Hepatocyte (in vitro differentiated cells): Measurements from ENCODE around the gene ZNF3. TPM values are rescaled to one million over a fixed set of nuclear protein-coding genes. Genes with fewer than 3 reads are reported as not detected.

Source experiments
- DNase-seq: peaks from one replicate; pipeline ENCODE4 v3.0.0-alpha.2; 2016; ENCODE audit warnings: low spot score
- H2AFZ ChIP-seq: fragments of 200-600 bp; sonication (generic); 2 replicates; pipeline ENCODE4 v1.6.0; 2016; ENCODE audit warnings: antibody characterized with exemption, mild to moderate bottlenecking
- H3K27ac ChIP-seq: fragments of 200-600 bp; sonication (generic); 2 replicates; pipeline ENCODE4 v1.5.1; 2016; ENCODE audit warnings: mild to moderate bottlenecking
- H3K27me3 ChIP-seq: fragments of 200-600 bp; sonication (generic); 2 replicates; pipeline ENCODE4 v1.6.1; 2016
- H3K36me3 ChIP-seq: fragments of 200-600 bp; sonication (generic); replicated peaks from 2 replicates; pipeline ENCODE4 v1.5.1; 2016; ENCODE audit warnings: low read depth; ENCODE audit not compliant: insufficient read depth
- H3K4me1 ChIP-seq: fragments of 200-600 bp; sonication (generic); 2 replicates; pipeline ENCODE4 v1.5.1; 2016; ENCODE audit warnings: mild to moderate bottlenecking, moderate library complexity; ENCODE audit not compliant: insufficient read depth
- H3K4me2 ChIP-seq: fragments of 200-600 bp; sonication (generic); 2 replicates; pipeline ENCODE4 v1.6.0; 2016
- H3K4me3 ChIP-seq: fragments of 200-600 bp; sonication (generic); 2 replicates; pipeline ENCODE4 v1.5.1; 2016; ENCODE audit warnings: mild to moderate bottlenecking
- H3K79me2 ChIP-seq: fragments of 200-600 bp; sonication (generic); 2 replicates; pipeline ENCODE4 v1.6.0; 2017; ENCODE audit warnings: mild to moderate bottlenecking
- H3K9me2 ChIP-seq: fragments of 200-600 bp; sonication (generic); replicated peaks from 2 replicates; pipeline ENCODE4 v1.6.0; 2017; ENCODE audit warnings: mild to moderate bottlenecking; ENCODE audit not compliant: insufficient read depth
- H3K9me3 ChIP-seq: fragments of 200-600 bp; sonication (generic); 2 replicates; pipeline ENCODE4 v1.5.1; 2016; ENCODE audit warnings: low read depth, mild to moderate bottlenecking
- H4K20me1 ChIP-seq: fragments of 200-600 bp; sonication (generic); 2 replicates; pipeline ENCODE4 v1.6.0; 2016; ENCODE audit warnings: mild to moderate bottlenecking; ENCODE audit not compliant: insufficient read depth, poor library complexity, severe bottlenecking
- CTCF ChIP-seq: fragments of 200-600 bp; sonication (generic); IDR thresholded peaks from 2 replicates; pipeline ENCODE4 v1.5.1; 2016; ENCODE audit warnings: antibody characterized with exemption, mild to moderate bottlenecking; ENCODE audit not compliant: poor library complexity
- EZH2 ChIP-seq: fragments of 200-600 bp; sonication (generic); IDR thresholded peaks from 2 replicates; pipeline ENCODE4 v1.6.1; 2016; ENCODE audit warnings: antibody characterized with exemption, mild to moderate bottlenecking, borderline replicate concordance
- EZH2phosphoT487 ChIP-seq: fragments of 200-600 bp; sonication (generic); IDR thresholded peaks from one replicate; pipeline ENCODE4 v1.6.1; 2018; ENCODE audit warnings: antibody characterized with exemption, mild to moderate bottlenecking, low read depth, moderate library complexity; ENCODE audit not compliant: unreplicated experiment, severe bottlenecking
- WGBS: methylation state at CpG from one replicate; pipeline ENCODE4 v1.1.6; 2016; ENCODE audit warnings: low lambda C conversion rate; ENCODE audit errors: missing lambda C conversion rate; 5-methylcytosine and 5-hydroxymethylcytosine counted together
- polyA plus RNA-seq: library from polyadenylated mRNA; unstranded; fragments of >200 nt; fragmentation: Nextera tagmentation; extraction: Ambion mirVana; gene quantifications from 2 replicates; pipeline ENCODE4 v1.2.1, GENCODE V29; 2016
- total RNA-seq: library from RNA; depleted of rRNA; stranded (reverse); fragments of >200 nt; gene quantifications from 2 replicates; pipeline ENCODE4 v1.2.3, GENCODE V29; 2014

Gene ZNF3
- total and polyA plus RNA-seq, 2 experiments from 2014 or later = 20.7 to 35.6 TPM

- Histone ChIP-seq H4K20me1 (no peaks in the 10 kb centered on the region), H3K4me1 (no peaks in the 10 kb centered on the region), H3K27me3 (no peaks in the 10 kb centered on the region), H3K9me3 (no peaks in the 10 kb centered on the region), H3K27ac (peak within 1 kb of the TSS; percentile 98), H3K4me3 (peak within 1 kb of the TSS; percentile 56), H2AFZ (peak within 1 kb of the TSS; percentile 83), H3K9me2 (no peaks in the 10 kb centered on the region), H3K79me2 (peaks cover 30% of the 10 kb centered on the region), H3K4me2 (peak within 1 kb of the TSS; percentile 75), H3K36me3 (no peaks in the 10 kb centered on the region)
- TF ChIP-seq EZH2phosphoT487 (no peak), EZH2 (no peak), CTCF (peak; percentile 27)
- peak; percentile 92 for DNase-seq
- 3% methylated on average over 47 of the region's 47 CpGs for whole genome bisulfite sequencing
These were observed 31.9 kb downstream of the ZNF3 start, which contains the start of gene ZSCAN21 for GRCh38 chr7:100049441-100050291. ZSCAN21 (plus strand) TSS chr7:100049774; CDS start chr7:100057007, 7,233 bp downstream.

GRCh38 chr7:100048680-100049079, 32.8 kb downstream of the ZNF3 start:
- WGBS = 90% methylated on average over 4 of the region's 4 CpGs
- Histone ChIP-seq H3K4me2 (peak overlapping the region; percentile 75), H3K4me1 (no peaks in the 10 kb centered on the region), H3K79me2 (peaks cover 22% of the 10 kb centered on the region), H3K4me3 (no peak overlapping the region), H3K9me2 (no peaks in the 10 kb centered on the region), H3K9me3 (no peaks in the 10 kb centered on the region), H4K20me1 (no peaks in the 10 kb centered on the region), H3K27ac (no peak overlapping the region), H3K36me3 (no peaks in the 10 kb centered on the region), H3K27me3 (no peaks in the 10 kb centered on the region), H2AFZ (peak overlapping the region; percentile 83)
- TF ChIP-seq CTCF (no peak), EZH2phosphoT487 (no peak), EZH2 (no peak)
- no peak for DNase-seq

- Histone ChIP-seq H3K36me3 (no peaks in the 10 kb centered on the region), H3K4me2 (no peak overlapping the region), H4K20me1 (no peaks in the 10 kb centered on the region), H2AFZ (no peak overlapping the region), H3K27ac (no peak overlapping the region), H3K27me3 (no peaks in the 10 kb centered on the region), H3K4me3 (no peak overlapping the region), H3K9me2 (no peaks in the 10 kb centered on the region), H3K79me2 (no peaks in the 10 kb centered on the region), H3K9me3 (no peaks in the 10 kb centered on the region), H3K4me1 (no peaks in the 10 kb centered on the region)
- 81% methylated on average over 6 of the region's 6 CpGs for WGBS
- TF ChIP-seq EZH2 = no peak
- TF ChIP-seq CTCF = no peak
- no peak for TF ChIP-seq EZH2phosphoT487
- no peak for DNase-seq
These were observed 36.8 kb downstream of the ZNF3 start for GRCh38 chr7:100044718-100045117.
